Activated naive CD8-positive, alpha-beta T cell treated with anti-CD3 and anti-CD28 coated beads for 36 hours (primary cell): ENCODE results near the gene ELMO3. TPM values are rescaled to one million over a fixed set of nuclear protein-coding genes. Genes with fewer than 3 reads are reported as not detected.

Experiments
- DNase-seq: peaks from one replicate; pipeline ENCODE4 v3.0.0; 2021
- H3K27ac Mint-ChIP-seq: one replicate; pipeline ENCODE4 v1.8.0; 2022; ENCODE audit warnings: mild to moderate bottlenecking, moderate library complexity, mixed read lengths
- H3K27me3 Mint-ChIP-seq: one replicate; pipeline ENCODE4 v1.8.0; 2022; ENCODE audit warnings: mild to moderate bottlenecking, mixed read lengths
- H3K36me3 Mint-ChIP-seq: one replicate; pipeline ENCODE4 v1.8.0; 2021; ENCODE audit warnings: mild to moderate bottlenecking, mixed read lengths
- H3K4me1 Mint-ChIP-seq: one replicate; pipeline ENCODE4 v1.8.0; 2021; ENCODE audit warnings: mixed read lengths
- H3K4me3 Mint-ChIP-seq: one replicate; pipeline ENCODE4 v1.8.0; 2022; ENCODE audit warnings: mild to moderate bottlenecking, moderate library complexity, mixed read lengths
- H3K9me3 Mint-ChIP-seq: one replicate; pipeline ENCODE4 v1.8.0; 2022; ENCODE audit warnings: mixed read lengths
- total RNA-seq, 2 experiments: library from RNA; stranded (reverse); gene quantifications; one replicate each; pipeline ENCODE4 v1.2.3, GENCODE V29; 2021

The ELMO3 gene
- total RNA-seq, 2 experiments from 2014 or later, result 4.3 to 4.5 TPM

- H3K36me3 Mint-ChIP-seq, result peaks cover 3% of the 10 kb centered on the region
- no peaks in the 10 kb centered on the region for H3K9me3 Mint-ChIP-seq
- peaks cover 88% of the 10 kb centered on the region for H3K27me3 Mint-ChIP-seq
- peaks cover 26% of the 10 kb centered on the region for H3K4me1 Mint-ChIP-seq
- peak overlapping the region; percentile 66 for H3K4me3 Mint-ChIP-seq
- DNase-seq, result no peak
- H3K27ac Mint-ChIP-seq, result no peak overlapping the region
Measured at GRCh38 chr16:67170949-67171649, 27.8 kb upstream of the ELMO3 start.

GRCh38 chr16:67173323-67173722, 25.6 kb upstream of the ELMO3 start:
- no peak for DNase-seq

GRCh38 chr16:67173808-67174705, 24.9 kb upstream of the ELMO3 start:
- H3K36me3 Mint-ChIP-seq, result peaks cover 3% of the 10 kb centered on the region
- peaks cover 86% of the 10 kb centered on the region for H3K27me3 Mint-ChIP-seq
- no peak overlapping the region for H3K27ac Mint-ChIP-seq
- peak overlapping the region; percentile 72 for H3K4me3 Mint-ChIP-seq
- H3K9me3 Mint-ChIP-seq, result no peaks in the 10 kb centered on the region
- DNase-seq, result peak; percentile 72
- H3K4me1 Mint-ChIP-seq, result peaks cover 29% of the 10 kb centered on the region

More at GRCh38 chr16:67173323-67173722, 25.6 kb upstream of the ELMO3 start:
- H3K4me3 Mint-ChIP-seq, result peak overlapping the region; percentile 72
- peaks cover 25% of the 10 kb centered on the region for H3K4me1 Mint-ChIP-seq
- no peaks in the 10 kb centered on the region for H3K36me3 Mint-ChIP-seq
- H3K9me3 Mint-ChIP-seq, result no peaks in the 10 kb centered on the region
- H3K27me3 Mint-ChIP-seq, result peaks cover 86% of the 10 kb centered on the region
- H3K27ac Mint-ChIP-seq, result no peak overlapping the region

- Mint-ChIP-seq H3K4me3 (no peak overlapping the region), H3K27me3 (peaks cover 86% of the 10 kb centered on the region), H3K9me3 (no peaks in the 10 kb centered on the region), H3K4me1 (peaks cover 27% of the 10 kb centered on the region), H3K27ac (no peak overlapping the region), H3K36me3 (peaks cover 3% of the 10 kb centered on the region)
- no peak for DNase-seq
Measured at GRCh38 chr16:67174706-67175231, 24.2 kb upstream of the ELMO3 start.

GRCh38 chr16:67176662-67177061, 22.3 kb upstream of the ELMO3 start:
- H3K9me3 Mint-ChIP-seq, result no peaks in the 10 kb centered on the region
- H3K27me3 Mint-ChIP-seq, result peaks cover 72% of the 10 kb centered on the region
- no peak for DNase-seq
- peaks cover 20% of the 10 kb centered on the region for H3K4me1 Mint-ChIP-seq
- peaks cover 3% of the 10 kb centered on the region for H3K36me3 Mint-ChIP-seq
- no peak overlapping the region for H3K4me3 Mint-ChIP-seq
- no peak overlapping the region for H3K27ac Mint-ChIP-seq

GRCh38 chr16:67177743-67178699, 20.9 kb upstream of the ELMO3 start:
- Mint-ChIP-seq H3K4me1 (peaks cover 19% of the 10 kb centered on the region), H3K9me3 (no peaks in the 10 kb centered on the region), H3K27me3 (peaks cover 59% of the 10 kb centered on the region), H3K27ac (no peak overlapping the region), H3K4me3 (peak overlapping the region; percentile 57), H3K36me3 (peaks cover 3% of the 10 kb centered on the region)
- peak; percentile 67 for DNase-seq

- peaks cover 48% of the 10 kb centered on the region for H3K27me3 Mint-ChIP-seq
- no peak overlapping the region for H3K27ac Mint-ChIP-seq
- peaks cover 3% of the 10 kb centered on the region for H3K36me3 Mint-ChIP-seq
- no peak overlapping the region for H3K4me3 Mint-ChIP-seq
- DNase-seq, result no peak
- peaks cover 9% of the 10 kb centered on the region for H3K4me1 Mint-ChIP-seq
- no peaks in the 10 kb centered on the region for H3K9me3 Mint-ChIP-seq
Measured at GRCh38 chr16:67179421-67180080, 19.4 kb upstream of the ELMO3 start.

- peaks cover 12% of the 10 kb centered on the region for H3K4me1 Mint-ChIP-seq
- no peak overlapping the region for H3K4me3 Mint-ChIP-seq
- peaks cover 48% of the 10 kb centered on the region for H3K27me3 Mint-ChIP-seq
- DNase-seq, result no peak
- peaks cover 3% of the 10 kb centered on the region for H3K36me3 Mint-ChIP-seq
- H3K9me3 Mint-ChIP-seq, result no peaks in the 10 kb centered on the region
- H3K27ac Mint-ChIP-seq, result no peak overlapping the region
Measured at GRCh38 chr16:67180166-67180565, 18.8 kb upstream of the ELMO3 start.

GRCh38 chr16:67181346-67181745, 17.6 kb upstream of the ELMO3 start:
- Mint-ChIP-seq H3K4me1 (peaks cover 18% of the 10 kb centered on the region), H3K36me3 (peaks cover 3% of the 10 kb centered on the region), H3K9me3 (no peaks in the 10 kb centered on the region), H3K27ac (no peak overlapping the region), H3K27me3 (peaks cover 41% of the 10 kb centered on the region), H3K4me3 (no peak overlapping the region)
- no peak for DNase-seq

GRCh38 chr16:67182288-67182687, 16.6 kb upstream of the ELMO3 start:
- no peaks in the 10 kb centered on the region for H3K9me3 Mint-ChIP-seq
- peaks cover 3% of the 10 kb centered on the region for H3K36me3 Mint-ChIP-seq
- DNase-seq, result no peak
- peaks cover 18% of the 10 kb centered on the region for H3K4me1 Mint-ChIP-seq
- H3K27ac Mint-ChIP-seq, result no peak overlapping the region
- no peak overlapping the region for H3K4me3 Mint-ChIP-seq
- peaks cover 39% of the 10 kb centered on the region for H3K27me3 Mint-ChIP-seq

- H3K9me3 Mint-ChIP-seq, result no peaks in the 10 kb centered on the region
Measured at GRCh38 chr16:67183284-67183626, 15.7 kb upstream of the ELMO3 start.

GRCh38 chr16:67183627-67184452, 15.1 kb upstream of the ELMO3 start, which contains the start of gene MATCAP1:
Gene MATCAP1, minus strand, starts transcription at chr16:67183963. Its CDS starts 3,353 bp downstream, at chr16:67180610.
- peak within 1 kb of the TSS; percentile 53 for H3K4me3 Mint-ChIP-seq
- H3K9me3 Mint-ChIP-seq, result no peaks in the 10 kb centered on the region
- H3K27ac Mint-ChIP-seq, result no peak within 1 kb of the TSS
- peaks cover 25% of the 10 kb centered on the region for H3K27me3 Mint-ChIP-seq
- DNase-seq, result peak; percentile 92
- peaks cover 9% of the 10 kb centered on the region for H3K4me1 Mint-ChIP-seq
- peaks cover 1% of the 10 kb centered on the region for H3K36me3 Mint-ChIP-seq

More at GRCh38 chr16:67183284-67183626, 15.7 kb upstream of the ELMO3 start:
- no peak overlapping the region for H3K27ac Mint-ChIP-seq
- no peak overlapping the region for H3K4me3 Mint-ChIP-seq
- H3K4me1 Mint-ChIP-seq, result peaks cover 12% of the 10 kb centered on the region
- no peak for DNase-seq
- peaks cover 3% of the 10 kb centered on the region for H3K36me3 Mint-ChIP-seq
- H3K27me3 Mint-ChIP-seq, result peaks cover 30% of the 10 kb centered on the region

- no peaks in the 10 kb centered on the region for H3K36me3 Mint-ChIP-seq
- H3K4me3 Mint-ChIP-seq, result peak overlapping the region; percentile 53
- peaks cover 9% of the 10 kb centered on the region for H3K4me1 Mint-ChIP-seq
- no peaks in the 10 kb centered on the region for H3K9me3 Mint-ChIP-seq
- peaks cover 18% of the 10 kb centered on the region for H3K27me3 Mint-ChIP-seq
- no peak overlapping the region for H3K27ac Mint-ChIP-seq
- DNase-seq, result no peak
Measured at GRCh38 chr16:67184453-67184994, 14.4 kb upstream of the ELMO3 start.
